ENCODE results near the gene LMNTD2.

LMNTD2 gene

DNA sequence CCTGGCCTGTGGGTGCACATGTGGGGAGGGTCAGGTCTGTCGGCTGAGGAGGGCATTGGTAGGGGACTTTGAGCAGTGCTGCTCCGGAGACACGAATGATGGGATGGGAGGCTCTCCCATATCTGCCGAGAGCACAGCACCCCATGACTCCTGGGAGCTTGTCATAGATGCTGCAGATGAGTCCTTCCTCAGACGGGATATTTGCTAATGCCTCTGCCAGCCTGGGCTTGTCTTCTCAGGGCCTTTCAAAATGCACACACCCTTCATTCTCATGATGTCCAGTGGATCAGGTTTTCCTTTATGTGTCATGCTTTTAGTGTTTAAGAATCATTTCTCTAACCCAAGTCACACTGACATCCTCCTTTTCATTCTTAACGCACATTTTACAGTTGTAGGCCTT, 45.4 kb downstream of the LMNTD2 start:
- WGBS, result 100% methylated on average over 6 of the region's 6 CpGs

DNA sequence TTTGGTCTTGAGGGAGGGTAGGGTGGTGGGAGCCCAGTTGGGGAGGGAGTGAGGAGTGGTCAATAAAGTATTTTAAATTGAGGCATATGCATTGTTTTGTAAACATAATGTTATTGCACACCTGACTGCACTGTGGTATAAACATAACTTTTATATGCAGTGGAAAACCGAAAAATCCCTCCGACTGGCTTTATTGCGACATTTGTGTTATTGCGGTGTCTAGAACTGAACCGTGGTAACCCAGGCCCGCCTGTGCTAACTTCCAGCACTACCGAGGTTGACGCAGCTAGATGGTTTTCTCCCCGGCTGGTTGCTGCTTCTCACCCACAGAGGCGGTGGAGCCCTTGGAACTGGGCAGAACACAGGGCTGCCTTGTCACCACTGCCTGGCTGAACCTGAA, 45.9 kb downstream of the LMNTD2 start:
- Histone ChIP-seq H2AFZ (ENCODE audit: low read depth, low read length) (no peak overlapping the region), H2BK120ac (ENCODE audit: low read depth, low read length) (no peak overlapping the region), H2BK15ac (ENCODE audit: low read depth, poor library complexity, severe bottlenecking) (no peak overlapping the region), H4K91ac (ENCODE audit: low read length) (no peak overlapping the region), H4K8ac (ENCODE audit: low read length) (no peak overlapping the region), H3K23ac (ENCODE audit: low read length in 2 of 2) (no peak overlapping the region), H2AK5ac (ENCODE audit: low read length, severe bottlenecking) (no peak overlapping the region), H2BK12ac (ENCODE audit: low read length in 2 of 2) (no peak overlapping the region), H3K79me1 (replicated peaks; ENCODE audit: low read length, poor library complexity, severe bottlenecking) (peaks cover 8% of the 10 kb centered on the region), H3K4me2 (ENCODE audit: low read length, poor library complexity, severe bottlenecking) (no peak overlapping the region), H3K27me3 (ENCODE audit: control insufficient read depth in 1 of 2, insufficient read depth in 1 of 2, low read length in 2 of 2) (no peaks in the 10 kb centered on the region), H3K4me3 (ENCODE audit: insufficient read depth in 1 of 2, low read depth in 1 of 2, low read length in 2 of 2) (no peak overlapping the region), H2BK5ac (ENCODE audit: low read depth, low read length, poor library complexity, severe bottlenecking) (no peak overlapping the region), H3K4ac (ENCODE audit: low read depth in 1 of 2, low read length in 2 of 2) (no peak overlapping the region), H3K18ac (ENCODE audit: low read depth in 1 of 2, low read length in 2 of 2) (no peak overlapping the region), H3K36me3 (ENCODE audit: control insufficient read depth in 1 of 2, insufficient read depth in 2 of 2, low read depth in 1 of 2, low read length in 2 of 2) (peaks cover 37 to 38% of the 10 kb centered on the region in 2 experiments), H3K4me1 (ENCODE audit: control insufficient read depth, insufficient read depth, low read depth, low read length) (peaks cover 14% of the 10 kb centered on the region), H3K9ac (ENCODE audit: low read length) (no peak overlapping the region), H3K14ac (ENCODE audit: low read length in 2 of 2) (no peak overlapping the region), H3K9me3 (ENCODE audit: control insufficient read depth, low read length) (peaks cover 3% of the 10 kb centered on the region), H3K27ac (ENCODE audit: low read length, poor library complexity, severe bottlenecking) (no peak overlapping the region)
- WGBS, result 98% methylated on average over 10 of the region's 10 CpGs
- no peak for DNase-seq

More for the DNA sequence above, 45.4 kb downstream of the LMNTD2 start:
- H3K4me1 ChIP-seq (ENCODE audit: control insufficient read depth, insufficient read depth, low read depth, low read length), result peaks cover 14% of the 10 kb centered on the region
- H2BK15ac ChIP-seq (ENCODE audit: low read depth, poor library complexity, severe bottlenecking), result no peak overlapping the region
- no peak overlapping the region for H3K4me2 ChIP-seq (ENCODE audit: low read length, poor library complexity, severe bottlenecking)
- no peak overlapping the region for H4K8ac ChIP-seq (ENCODE audit: low read length)
- H3K9ac ChIP-seq (ENCODE audit: low read length), result no peak overlapping the region
- H3K14ac ChIP-seq (ENCODE audit: low read length in 2 of 2), result no peak overlapping the region
- H2BK120ac ChIP-seq (ENCODE audit: low read depth, low read length), result no peak overlapping the region
- H2AFZ ChIP-seq (ENCODE audit: low read depth, low read length), result no peak overlapping the region
- no peaks in the 10 kb centered on the region for H3K27me3 ChIP-seq (ENCODE audit: control insufficient read depth in 1 of 2, insufficient read depth in 1 of 2, low read length in 2 of 2)
- peaks cover 33% of the 10 kb centered on the region in 2 experiments for H3K36me3 ChIP-seq (ENCODE audit: control insufficient read depth in 1 of 2, insufficient read depth in 2 of 2, low read depth in 1 of 2, low read length in 2 of 2)
- H3K79me1 ChIP-seq (replicated peaks; ENCODE audit: low read length, poor library complexity, severe bottlenecking), result peaks cover 4% of the 10 kb centered on the region
- peaks cover 3% of the 10 kb centered on the region for H3K9me3 ChIP-seq (ENCODE audit: control insufficient read depth, low read length)
- H2BK12ac ChIP-seq (ENCODE audit: low read length in 2 of 2), result no peak overlapping the region
- no peak overlapping the region for H4K91ac ChIP-seq (ENCODE audit: low read length)
- no peak for DNase-seq
- H2BK5ac ChIP-seq (ENCODE audit: low read depth, low read length, poor library complexity, severe bottlenecking), result no peak overlapping the region
- no peak overlapping the region for H3K18ac ChIP-seq (ENCODE audit: low read depth in 1 of 2, low read length in 2 of 2)
- no peak overlapping the region for H2AK5ac ChIP-seq (ENCODE audit: low read length, severe bottlenecking)
- no peak overlapping the region for H3K4ac ChIP-seq (ENCODE audit: low read depth in 1 of 2, low read length in 2 of 2)
- no peak overlapping the region for H3K23ac ChIP-seq (ENCODE audit: low read length in 2 of 2)
- H3K4me3 ChIP-seq (ENCODE audit: insufficient read depth in 1 of 2, low read depth in 1 of 2, low read length in 2 of 2), result no peak overlapping the region
- no peak overlapping the region for H3K27ac ChIP-seq (ENCODE audit: low read length, poor library complexity, severe bottlenecking)

DNA sequence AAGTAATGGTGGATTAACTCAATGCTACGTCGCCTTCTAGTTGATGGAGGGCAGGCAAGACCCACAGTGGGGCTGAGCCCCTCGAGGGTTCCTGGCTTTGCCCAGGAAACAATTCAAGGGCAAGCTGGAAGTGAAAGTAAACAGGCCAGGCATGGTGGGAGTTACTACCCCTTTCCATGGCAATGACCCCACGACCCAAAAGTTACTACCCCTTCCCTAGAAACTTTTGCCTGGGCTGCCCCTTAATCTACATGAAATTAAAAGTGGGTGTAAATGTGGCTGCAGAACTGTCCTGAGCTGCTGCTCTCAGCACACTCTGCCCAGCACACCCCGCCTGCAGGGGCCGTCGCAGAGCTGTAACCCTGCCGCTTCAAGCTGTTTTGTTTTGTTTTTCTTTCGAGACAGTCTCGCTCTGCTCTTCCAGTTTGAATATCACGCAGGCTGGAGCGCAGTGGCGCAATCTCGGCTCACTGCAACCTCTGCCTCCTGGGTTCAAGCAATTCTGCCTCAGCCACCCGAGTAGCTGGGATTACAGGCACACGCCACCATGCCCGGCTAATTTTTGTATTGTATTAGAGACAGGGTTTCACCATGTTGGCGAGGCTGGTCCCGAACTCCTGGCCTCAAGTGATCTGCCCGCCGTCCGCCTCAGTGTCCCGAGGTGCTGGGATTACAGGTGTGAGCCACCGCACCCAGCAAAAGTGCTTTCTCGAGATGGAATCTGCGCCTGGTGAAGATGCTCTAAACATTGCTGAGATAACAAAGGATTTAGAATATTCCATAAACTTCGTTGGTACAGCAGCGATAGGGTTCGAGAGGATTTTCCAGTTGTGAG, 47.6 kb downstream of the LMNTD2 start:
- DNase-seq, result no peak
- H3K18ac ChIP-seq (ENCODE audit: low read depth in 1 of 2, low read length in 2 of 2), result no peak overlapping the region
- no peak overlapping the region for H3K14ac ChIP-seq (ENCODE audit: low read length in 2 of 2)
- H3K23ac ChIP-seq (ENCODE audit: low read length in 2 of 2), result no peak overlapping the region
- 96% methylated on average over 28 of the region's 29 CpGs for whole genome bisulfite sequencing
- no peak overlapping the region for H4K8ac ChIP-seq (ENCODE audit: low read length)
- H3K9me3 ChIP-seq (ENCODE audit: control insufficient read depth, low read length), result peaks cover 3% of the 10 kb centered on the region
- H2AFZ ChIP-seq (ENCODE audit: low read depth, low read length), result no peak overlapping the region
- no peaks in the 10 kb centered on the region for H3K27me3 ChIP-seq (ENCODE audit: control insufficient read depth in 1 of 2, insufficient read depth in 1 of 2, low read length in 2 of 2)
- no peak overlapping the region for H2BK15ac ChIP-seq (ENCODE audit: low read depth, poor library complexity, severe bottlenecking)
- H3K4me2 ChIP-seq (ENCODE audit: low read length, poor library complexity, severe bottlenecking), result no peak overlapping the region
- no peak overlapping the region for H2BK5ac ChIP-seq (ENCODE audit: low read depth, low read length, poor library complexity, severe bottlenecking)
- H2BK120ac ChIP-seq (ENCODE audit: low read depth, low read length), result no peak overlapping the region
- H2AK5ac ChIP-seq (ENCODE audit: low read length, severe bottlenecking), result no peak overlapping the region
- peaks cover 41 to 43% of the 10 kb centered on the region in 2 experiments for H3K36me3 ChIP-seq (ENCODE audit: control insufficient read depth in 1 of 2, insufficient read depth in 2 of 2, low read depth in 1 of 2, low read length in 2 of 2)
- no peak overlapping the region for H3K27ac ChIP-seq (ENCODE audit: low read length, poor library complexity, severe bottlenecking)
- no peak overlapping the region for H3K4me3 ChIP-seq (ENCODE audit: insufficient read depth in 1 of 2, low read depth in 1 of 2, low read length in 2 of 2)
- H3K4me1 ChIP-seq (ENCODE audit: control insufficient read depth, insufficient read depth, low read depth, low read length), result peaks cover 12% of the 10 kb centered on the region
- H4K91ac ChIP-seq (ENCODE audit: low read length), result no peak overlapping the region
- no peak overlapping the region for H3K9ac ChIP-seq (ENCODE audit: low read length)
- H2BK12ac ChIP-seq (ENCODE audit: low read length in 2 of 2), result no peak overlapping the region
- H3K79me1 ChIP-seq (replicated peaks; ENCODE audit: low read length, poor library complexity, severe bottlenecking), result peaks cover 12% of the 10 kb centered on the region
- H3K4ac ChIP-seq (ENCODE audit: low read depth in 1 of 2, low read length in 2 of 2), result no peak overlapping the region

DNA sequence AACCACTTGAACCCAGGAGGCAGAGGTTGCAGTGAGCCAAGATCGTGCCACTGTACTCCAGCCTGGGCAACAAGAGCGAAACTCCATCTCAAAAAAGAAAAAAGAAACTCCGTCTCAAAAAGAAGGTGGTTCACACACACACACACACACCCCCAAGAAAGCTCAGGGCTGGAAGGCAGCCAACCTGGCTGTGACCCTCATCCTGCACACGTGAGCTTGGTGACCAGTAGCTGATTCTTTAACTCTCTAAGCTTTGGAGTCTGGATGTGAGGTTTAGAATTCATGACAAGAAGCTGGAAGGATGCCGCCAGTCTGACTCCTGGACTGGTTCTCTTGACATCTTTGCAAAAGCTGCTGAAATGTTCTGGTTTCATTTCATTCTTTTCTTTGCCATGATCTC, 51.6 kb downstream of the LMNTD2 start:
- no peak overlapping the region for H3K9ac ChIP-seq (ENCODE audit: low read length)
- peaks cover 20% of the 10 kb centered on the region for H3K4me1 ChIP-seq (ENCODE audit: control insufficient read depth, insufficient read depth, low read depth, low read length)
- H4K91ac ChIP-seq (ENCODE audit: low read length), result no peak overlapping the region
- no peak overlapping the region for H2BK12ac ChIP-seq (ENCODE audit: low read length in 2 of 2)
- H3K18ac ChIP-seq (ENCODE audit: low read depth in 1 of 2, low read length in 2 of 2), result no peak overlapping the region
- no peak overlapping the region for H2AK5ac ChIP-seq (ENCODE audit: low read length, severe bottlenecking)
- H3K79me1 ChIP-seq (replicated peaks; ENCODE audit: low read length, poor library complexity, severe bottlenecking), result peaks cover 24% of the 10 kb centered on the region
- H3K4me2 ChIP-seq (ENCODE audit: low read length, poor library complexity, severe bottlenecking), result no peak overlapping the region
- no peak overlapping the region for H3K14ac ChIP-seq (ENCODE audit: low read length in 2 of 2)
- no peak overlapping the region for H3K4ac ChIP-seq (ENCODE audit: low read depth in 1 of 2, low read length in 2 of 2)
- no peak for DNase-seq
- H2AFZ ChIP-seq (ENCODE audit: low read depth, low read length), result no peak overlapping the region
- H3K9me3 ChIP-seq (ENCODE audit: control insufficient read depth, low read length), result no peaks in the 10 kb centered on the region
- no peak overlapping the region for H2BK120ac ChIP-seq (ENCODE audit: low read depth, low read length)
- H4K8ac ChIP-seq (ENCODE audit: low read length), result no peak overlapping the region
- H3K23ac ChIP-seq (ENCODE audit: low read length in 2 of 2), result no peak overlapping the region
- no peak overlapping the region for H2BK5ac ChIP-seq (ENCODE audit: low read depth, low read length, poor library complexity, severe bottlenecking)
- H3K4me3 ChIP-seq (ENCODE audit: insufficient read depth in 1 of 2, low read depth in 1 of 2, low read length in 2 of 2), result no peak overlapping the region
- H3K27ac ChIP-seq (ENCODE audit: low read length, poor library complexity, severe bottlenecking), result no peak overlapping the region
- H2BK15ac ChIP-seq (ENCODE audit: low read depth, poor library complexity, severe bottlenecking), result no peak overlapping the region
- WGBS, result 98% methylated on average over 3 of the region's 5 CpGs
- peaks cover 31 to 37% of the 10 kb centered on the region in 2 experiments for H3K36me3 ChIP-seq (ENCODE audit: control insufficient read depth in 1 of 2, insufficient read depth in 2 of 2, low read depth in 1 of 2, low read length in 2 of 2)
- no peaks in the 10 kb centered on the region for H3K27me3 ChIP-seq (ENCODE audit: control insufficient read depth in 1 of 2, insufficient read depth in 1 of 2, low read length in 2 of 2)
